HepG2 (cell line): ENCODE data around the gene VSX1.

Experiments
- CTCF ChIP-seq: sonication (generic); formaldehyde crosslinking; IDR thresholded peaks from 2 replicates; pipeline ENCODE4 v1.5.0; 2020; ENCODE audit warnings: mild to moderate bottlenecking, missing genetic modification reagents, moderate library complexity
- KDM1A ChIP-seq: IDR thresholded peaks from 2 replicates; pipeline ENCODE4 v1.6.1; 2016; ENCODE audit warnings: missing compliant biosample characterization
- RAD21 ChIP-seq: fragments of 450-650 bp; formaldehyde crosslinking; IDR thresholded peaks from 2 replicates; pipeline ENCODE4 v1.5.0; 2020; ENCODE audit warnings: mild to moderate bottlenecking
- SETDB1 ChIP-seq: sonication (generic); formaldehyde crosslinking; IDR thresholded peaks from 2 replicates; pipeline ENCODE4 v1.5.1; 2020; ENCODE audit warnings: missing genetic modification reagents, mild to moderate bottlenecking, borderline replicate concordance

GRCh38 chr20:25067102-25067987, 14.6 kb downstream of the VSX1 start:
- no peak for TF ChIP-seq KDM1A (CRISPR knock-in tag)
- TF ChIP-seq CTCF (CRISPR knock-in tag): no peak
- no peak for TF ChIP-seq RAD21 (CRISPR knock-in tag)
- TF ChIP-seq SETDB1 (CRISPR knock-in tag): no peak
